Measurements from ENCODE around the gene RINT1.
"Not testable (repeated sequence)": the region's sequence is repeated elsewhere in the genome, so short reads cannot be mapped to it uniquely, and the experiment has no call there.

Gene RINT1

GRCh38 chr7:105590793-105591192, 58.8 kb downstream of the RINT1 start:
- peak overlapping the region; percentile 78 for H3K27ac Mint-ChIP-seq (ENCODE audit: low read depth)
- no peaks in the 10 kb centered on the region for H3K9me3 Mint-ChIP-seq
- no peak for ATAC-seq (replicated peaks; ENCODE audit: extremely low read depth, poor library complexity, severe bottlenecking)
- H3K4me1 Mint-ChIP-seq: peaks cover 6% of the 10 kb centered on the region
- H3K4me3 Mint-ChIP-seq: no peak overlapping the region
- DNase-seq (ENCODE audit: low spot score in 2 of 2): no peak
- H3K27me3 Mint-ChIP-seq: no peaks in the 10 kb centered on the region
- H3K36me3 Mint-ChIP-seq (ENCODE audit: insufficient read depth): no peaks in the 10 kb centered on the region

- H3K27ac Mint-ChIP-seq (ENCODE audit: low read depth): no peak overlapping the region
- peaks cover 6% of the 10 kb centered on the region for H3K4me1 Mint-ChIP-seq
- no peaks in the 10 kb centered on the region for H3K27me3 Mint-ChIP-seq
- H3K9me3 Mint-ChIP-seq: no peaks in the 10 kb centered on the region
- no peak overlapping the region for H3K4me3 Mint-ChIP-seq
- no peaks in the 10 kb centered on the region for H3K36me3 Mint-ChIP-seq (ENCODE audit: insufficient read depth)
- DNase-seq (ENCODE audit: low spot score in 2 of 2) (no peak), ATAC-seq (replicated peaks; ENCODE audit: extremely low read depth, poor library complexity, severe bottlenecking) (no peak)
Observed at GRCh38 chr7:105591522-105591921, 59.5 kb downstream of the RINT1 start.

GRCh38 chr7:105594034-105594433, 62.0 kb downstream of the RINT1 start:
- H3K4me3 Mint-ChIP-seq: no peak overlapping the region
- H3K9me3 Mint-ChIP-seq: no peaks in the 10 kb centered on the region
- no peaks in the 10 kb centered on the region for H3K36me3 Mint-ChIP-seq (ENCODE audit: insufficient read depth)
- ATAC-seq (replicated peaks; ENCODE audit: extremely low read depth, poor library complexity, severe bottlenecking) (no peak), DNase-seq (ENCODE audit: low spot score in 2 of 2) (no peak)
- H3K27me3 Mint-ChIP-seq: no peaks in the 10 kb centered on the region
- H3K27ac Mint-ChIP-seq (ENCODE audit: low read depth): peak overlapping the region; percentile 46
- H3K4me1 Mint-ChIP-seq: peaks cover 6% of the 10 kb centered on the region

- no peaks in the 10 kb centered on the region for H3K9me3 Mint-ChIP-seq
- DNase-seq (ENCODE audit: low spot score in 2 of 2) (no peak), ATAC-seq (replicated peaks; ENCODE audit: extremely low read depth, poor library complexity, severe bottlenecking) (no peak)
- H3K4me1 Mint-ChIP-seq: no peaks in the 10 kb centered on the region
- no peak overlapping the region for H3K4me3 Mint-ChIP-seq
- no peak overlapping the region for H3K27ac Mint-ChIP-seq (ENCODE audit: low read depth)
- no peaks in the 10 kb centered on the region for H3K36me3 Mint-ChIP-seq (ENCODE audit: insufficient read depth)
- H3K27me3 Mint-ChIP-seq: no peaks in the 10 kb centered on the region
Observed at GRCh38 chr7:105596866-105597265, 64.9 kb downstream of the RINT1 start.

GRCh38 chr7:105599080-105599479, 67.1 kb downstream of the RINT1 start:
- not testable (repeated sequence) for H3K4me3 Mint-ChIP-seq; H3K27me3 Mint-ChIP-seq; H3K9me3 Mint-ChIP-seq; DNase-seq (ENCODE audit: low spot score in 2 of 2); ATAC-seq (replicated peaks; ENCODE audit: extremely low read depth, poor library complexity, severe bottlenecking); H3K36me3 Mint-ChIP-seq (ENCODE audit: insufficient read depth); H3K4me1 Mint-ChIP-seq; H3K27ac Mint-ChIP-seq (ENCODE audit: low read depth)

- H3K9me3 Mint-ChIP-seq: no peaks in the 10 kb centered on the region
- ATAC-seq (replicated peaks; ENCODE audit: extremely low read depth, poor library complexity, severe bottlenecking): no peak
- no peak overlapping the region for H3K27ac Mint-ChIP-seq (ENCODE audit: low read depth)
- H3K36me3 Mint-ChIP-seq (ENCODE audit: insufficient read depth): peaks cover 4% of the 10 kb centered on the region
- DNase-seq (ENCODE audit: low spot score in 2 of 2): no peak
- H3K27me3 Mint-ChIP-seq: no peaks in the 10 kb centered on the region
- H3K4me1 Mint-ChIP-seq: no peaks in the 10 kb centered on the region
- no peak overlapping the region for H3K4me3 Mint-ChIP-seq
Observed at GRCh38 chr7:105599551-105599950, 67.5 kb downstream of the RINT1 start.

- Mint-ChIP-seq H3K4me1 (no peaks in the 10 kb centered on the region), H3K36me3 (ENCODE audit: insufficient read depth) (peaks cover 4% of the 10 kb centered on the region), H3K27me3 (no peaks in the 10 kb centered on the region), H3K27ac (ENCODE audit: low read depth) (no peak overlapping the region), H3K4me3 (no peak overlapping the region), H3K9me3 (no peaks in the 10 kb centered on the region)
- DNase-seq (ENCODE audit: low spot score in 2 of 2) (no peak), ATAC-seq (replicated peaks; ENCODE audit: extremely low read depth, poor library complexity, severe bottlenecking) (no peak)
Observed at GRCh38 chr7:105600720-105601550, 68.9 kb downstream of the RINT1 start.

GRCh38 chr7:105602325-105603305, 70.6 kb downstream of the RINT1 start:
- H3K27ac Mint-ChIP-seq (ENCODE audit: low read depth): no peak overlapping the region
- ATAC-seq (replicated peaks; ENCODE audit: extremely low read depth, poor library complexity, severe bottlenecking) (no peak), DNase-seq (ENCODE audit: low spot score in 2 of 2) (no peak)
- H3K9me3 Mint-ChIP-seq: no peaks in the 10 kb centered on the region
- no peak overlapping the region for H3K4me3 Mint-ChIP-seq
- H3K4me1 Mint-ChIP-seq: no peaks in the 10 kb centered on the region
- peaks cover 6% of the 10 kb centered on the region for H3K36me3 Mint-ChIP-seq (ENCODE audit: insufficient read depth)
- no peaks in the 10 kb centered on the region for H3K27me3 Mint-ChIP-seq

- Mint-ChIP-seq H3K36me3 (ENCODE audit: insufficient read depth) (peaks cover 20% of the 10 kb centered on the region), H3K27ac (ENCODE audit: low read depth) (no peak overlapping the region), H3K9me3 (no peaks in the 10 kb centered on the region), H3K4me3 (no peak overlapping the region), H3K4me1 (no peaks in the 10 kb centered on the region), H3K27me3 (no peaks in the 10 kb centered on the region)
- no peak for ATAC-seq (replicated peaks; ENCODE audit: extremely low read depth, poor library complexity, severe bottlenecking)
- no peak for DNase-seq (ENCODE audit: low spot score in 2 of 2)
Observed at GRCh38 chr7:105610165-105610930, 78.3 kb downstream of the RINT1 start.

- Mint-ChIP-seq H3K9me3 (no peaks in the 10 kb centered on the region), H3K4me1 (no peaks in the 10 kb centered on the region), H3K27ac (ENCODE audit: low read depth) (no peak overlapping the region), H3K27me3 (no peaks in the 10 kb centered on the region), H3K36me3 (ENCODE audit: insufficient read depth) (peaks cover 26% of the 10 kb centered on the region), H3K4me3 (no peak overlapping the region)
- ATAC-seq (replicated peaks; ENCODE audit: extremely low read depth, poor library complexity, severe bottlenecking) (no peak), DNase-seq (ENCODE audit: low spot score in 2 of 2) (no peak)
Observed at GRCh38 chr7:105611856-105612775, 80.1 kb downstream of the RINT1 start.

GRCh38 chr7:105612806-105613205, 80.8 kb downstream of the RINT1 start:
- no peak overlapping the region for H3K27ac Mint-ChIP-seq (ENCODE audit: low read depth)
- H3K4me1 Mint-ChIP-seq: no peaks in the 10 kb centered on the region
- no peaks in the 10 kb centered on the region for H3K9me3 Mint-ChIP-seq
- H3K27me3 Mint-ChIP-seq: no peaks in the 10 kb centered on the region
- peaks cover 27% of the 10 kb centered on the region for H3K36me3 Mint-ChIP-seq (ENCODE audit: insufficient read depth)
- H3K4me3 Mint-ChIP-seq: no peak overlapping the region
- DNase-seq (ENCODE audit: low spot score in 2 of 2) (no peak), ATAC-seq (replicated peaks; ENCODE audit: extremely low read depth, poor library complexity, severe bottlenecking) (no peak)

Data from central memory CD8-positive, alpha-beta T cell (primary cell).